Hematopoietic multipotent progenitor cell treated with erythropoietin and hydrocortisone succinate and interleukin-3 and kit ligand, for 8 days (in vitro differentiated cells): Measurements from ENCODE around the gene HECTD1.
"Not testable (repeated sequence)": the region's sequence is repeated elsewhere in the genome, so short reads cannot be mapped to it uniquely, and the experiment has no call there.

Experiments
- DNase-seq: peaks from one replicate; pipeline ENCODE4 v3.0.0-alpha.2; 2015

HECTD1 gene

DNA sequence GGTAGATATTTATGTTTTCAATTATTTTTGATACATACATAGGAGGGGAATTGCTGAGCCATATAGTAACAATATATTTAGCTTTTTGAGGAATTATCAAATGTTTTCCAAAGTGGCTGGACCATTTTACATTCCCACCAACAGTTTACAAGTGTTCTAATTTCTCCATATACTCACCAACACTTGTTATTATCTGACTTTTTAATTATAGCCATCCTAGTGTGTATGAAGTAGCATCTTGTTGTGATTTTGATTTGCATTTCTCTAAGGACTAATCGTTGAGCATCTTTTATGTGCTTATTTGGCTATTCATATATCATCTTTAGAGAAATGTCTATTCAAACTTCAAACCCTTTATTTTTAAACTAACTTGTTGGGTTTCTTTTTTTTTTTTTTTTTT is 17.2 kb upstream of the HECTD1 start:
- no peak for DNase-seq

- no peak for DNase-seq
These were observed 15.7 kb upstream of the HECTD1 start for GRCh38 chr14:31223331-31223730.

DNA sequence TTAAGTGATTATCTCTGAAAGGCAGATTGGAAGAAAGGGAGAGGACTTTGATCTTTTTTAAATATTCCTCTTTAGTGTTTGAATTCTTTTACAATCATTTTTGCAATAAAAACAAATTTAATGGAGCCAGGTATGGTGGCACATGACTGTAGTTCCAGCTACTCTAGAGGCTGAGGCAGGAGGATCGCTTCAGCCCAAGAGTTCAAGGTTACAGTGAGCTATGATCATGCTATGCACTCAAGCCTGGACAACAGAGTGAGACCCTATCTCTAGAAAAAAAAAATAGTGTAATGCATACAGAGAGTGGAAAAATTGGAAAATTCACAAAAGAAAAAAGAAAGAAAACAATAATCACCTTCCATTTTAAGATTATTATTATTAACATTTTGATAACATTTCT is 15.2 kb upstream of the HECTD1 start:
- DNase-seq: no peak

DNA sequence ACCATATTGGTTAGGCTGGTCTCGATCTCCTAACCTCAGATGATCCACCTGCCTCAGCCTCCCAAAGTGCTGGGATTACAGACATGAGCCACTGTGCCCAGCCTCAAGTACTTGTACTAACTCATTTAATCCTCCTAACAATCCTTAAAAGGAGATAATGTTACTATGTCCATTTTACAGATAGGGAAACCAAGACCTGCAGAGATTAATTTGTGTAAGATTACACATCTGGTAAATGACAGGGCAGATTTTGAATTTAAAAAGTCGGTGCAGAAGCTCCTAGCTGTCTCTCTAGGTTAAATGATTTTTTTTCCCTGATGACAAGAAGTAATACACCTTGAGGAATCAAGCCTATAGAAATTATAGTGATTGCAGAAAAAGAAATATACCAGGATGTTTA is 13.7 kb upstream of the HECTD1 start:
- DNase-seq: no peak

DNA sequence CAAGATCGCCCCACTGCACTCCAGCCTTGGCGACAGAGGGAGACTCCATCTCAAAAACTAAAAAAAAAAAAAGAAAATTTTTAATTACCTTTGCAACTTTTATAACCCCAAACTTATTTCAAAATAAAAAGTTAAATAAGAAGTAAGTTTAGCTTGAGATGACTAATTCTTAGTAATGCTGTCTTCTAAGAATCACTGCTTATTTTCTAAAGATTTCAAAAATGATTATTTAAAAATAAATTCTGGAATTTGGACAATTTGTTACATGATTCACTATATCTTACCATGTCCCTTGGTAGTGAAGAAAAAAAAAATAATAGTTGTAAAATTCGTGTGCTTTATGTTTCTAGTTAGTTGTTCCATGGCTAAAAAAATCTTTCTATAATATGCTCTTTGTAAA is 11.6 kb upstream of the HECTD1 start:
- DNase-seq: no peak

DNA sequence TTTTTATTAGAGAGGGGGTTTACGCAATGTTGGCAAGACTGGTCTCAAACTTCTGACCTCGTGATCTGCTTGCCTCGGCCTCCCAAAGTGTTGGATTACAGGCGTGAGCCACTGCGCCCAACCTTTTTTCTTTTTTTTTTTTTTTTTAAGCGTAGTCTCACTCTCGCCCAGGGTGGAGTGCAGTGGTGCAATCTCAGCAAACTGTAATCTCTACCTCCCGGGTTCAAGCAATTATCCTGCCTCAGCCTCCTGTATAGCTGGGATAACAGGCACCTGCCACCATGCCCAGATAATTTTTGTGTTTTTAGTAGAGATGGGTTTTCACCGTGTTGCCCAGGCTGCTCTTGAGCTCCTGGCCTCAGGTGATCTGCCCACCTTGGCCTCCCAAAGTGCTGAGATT is 8.8 kb upstream of the HECTD1 start:
- no peak for DNase-seq

- DNase-seq: no peak
These were observed 5.3 kb upstream of the HECTD1 start for GRCh38 chr14:31212893-31213292.

DNA sequence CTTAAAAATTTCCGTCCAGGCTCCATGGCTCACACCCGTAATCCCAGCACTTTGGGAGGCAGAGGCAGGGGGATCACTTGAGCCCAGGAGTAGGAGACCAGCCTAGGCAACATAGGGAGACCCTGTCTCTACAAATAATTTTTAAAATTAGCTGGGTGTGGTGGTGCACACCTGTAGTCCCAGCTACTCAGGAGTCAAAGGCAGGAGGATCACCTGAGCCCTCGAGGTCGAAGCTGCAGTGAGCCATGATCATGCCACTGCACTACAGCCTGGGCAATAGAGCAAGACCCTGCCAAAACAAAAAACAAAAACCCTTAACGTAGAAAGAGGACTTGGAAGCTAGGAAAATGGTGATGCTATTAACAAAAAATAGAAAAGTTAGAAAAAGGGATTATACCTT is 2.0 kb upstream of the HECTD1 start:
- DNase-seq: no peak

GRCh38 chr14:31208546-31209424 is 1.2 kb upstream of the HECTD1 start:
- no peak for DNase-seq

- no peak for DNase-seq
These were observed 272 bp downstream of the HECTD1 start for GRCh38 chr14:31207287-31207754.

DNA sequence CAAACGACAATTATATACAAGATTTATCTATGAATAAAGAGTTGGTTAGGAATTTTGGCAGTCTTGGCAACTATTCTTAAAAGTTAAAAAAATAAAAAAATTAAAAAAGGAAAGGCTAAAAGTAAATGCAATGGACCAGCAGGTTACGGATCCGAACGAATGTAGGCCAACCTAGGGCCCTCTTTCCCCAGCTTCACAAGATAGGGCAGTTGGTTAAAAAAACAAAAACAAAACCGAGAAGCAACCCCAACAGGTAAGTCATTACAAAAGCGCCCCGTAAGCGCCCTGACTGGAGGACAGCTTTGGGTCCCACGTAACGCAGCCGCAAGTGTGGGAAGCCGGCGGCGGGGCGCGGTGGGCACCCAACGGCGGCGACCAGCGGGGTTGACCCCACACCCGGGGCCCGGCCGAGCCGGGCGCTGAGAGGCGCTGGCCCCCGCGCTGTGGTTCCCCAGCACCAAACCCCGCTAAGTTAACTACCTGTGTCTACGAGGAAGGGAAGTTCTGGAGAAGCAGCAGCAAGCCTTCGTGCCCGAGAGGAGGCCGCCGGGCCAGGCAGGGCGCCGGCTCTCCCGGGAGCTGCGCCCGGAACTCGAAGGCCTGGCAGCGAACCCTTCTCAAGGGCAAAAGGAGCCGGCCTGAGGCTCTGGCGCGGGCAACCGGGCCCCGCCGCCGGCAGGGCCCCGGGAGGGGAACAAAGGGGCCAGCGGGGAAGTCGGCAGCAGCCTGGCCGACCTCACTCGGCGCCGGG is 882 bp downstream of the HECTD1 start:
- DNase-seq: peak; percentile 43

GRCh38 chr14:31205681-31206535 is 1.7 kb downstream of the HECTD1 start:
- peak; percentile 77 for DNase-seq

DNA sequence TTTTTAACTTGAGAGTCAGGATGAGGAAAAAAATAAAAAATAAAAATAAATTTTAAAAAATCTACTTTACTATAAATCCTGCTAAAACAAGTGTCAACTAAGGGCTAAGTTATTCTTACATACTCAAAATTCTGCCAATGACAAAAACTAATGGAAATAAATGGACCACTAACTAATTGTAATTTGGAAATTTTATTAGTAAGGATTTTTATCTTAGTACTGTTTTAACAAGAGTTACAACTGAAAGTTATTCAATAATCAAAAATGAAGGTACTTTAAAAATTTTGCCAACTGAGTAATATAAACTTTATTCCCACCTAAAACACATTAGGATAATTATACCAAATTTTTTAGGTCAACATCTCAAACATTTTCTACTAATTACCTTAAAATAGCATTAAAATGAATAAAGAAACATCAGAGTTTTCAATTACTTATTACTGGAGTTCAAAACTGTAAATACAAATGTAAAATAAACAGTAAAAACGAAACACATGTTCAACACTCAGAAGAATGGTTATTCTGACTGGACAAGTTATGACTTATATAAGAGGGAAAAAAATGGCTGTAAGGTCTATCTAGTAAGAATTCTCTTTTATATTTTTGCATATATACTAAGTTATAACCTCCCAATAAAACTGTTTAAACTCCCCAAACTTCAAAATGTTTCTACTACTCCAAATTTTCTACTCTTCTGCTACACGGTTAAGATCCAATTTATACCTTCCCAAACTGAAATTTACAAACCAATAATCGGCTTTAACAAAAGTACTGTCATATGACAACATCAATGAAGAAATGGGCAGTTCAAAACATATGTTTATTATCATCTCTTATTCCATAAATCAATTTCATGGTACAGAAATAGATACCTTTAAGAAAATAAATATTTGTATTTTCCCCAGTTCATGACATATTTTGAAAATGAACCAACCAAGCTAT is 2.7 kb downstream of the HECTD1 start:
- DNase-seq: peak; percentile 24

GRCh38 chr14:31203899-31204592 is 3.5 kb downstream of the HECTD1 start:
- not testable (repeated sequence) for DNase-seq

DNA sequence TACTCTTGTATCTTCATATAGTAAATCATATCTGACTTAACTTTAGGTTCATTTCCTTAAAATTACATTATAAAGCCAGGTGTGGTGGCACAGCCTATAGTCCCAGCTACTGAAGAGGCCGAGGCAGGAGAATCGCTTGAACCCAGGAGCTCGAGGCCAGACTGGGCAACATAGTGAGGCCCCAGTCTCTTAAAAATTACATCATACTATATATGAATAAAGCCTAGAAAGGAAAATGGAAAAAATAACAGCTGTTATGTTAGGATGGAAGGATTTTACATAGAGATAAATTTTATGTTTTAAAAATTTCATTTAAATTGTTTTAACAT is 4.2 kb downstream of the HECTD1 start:
- no peak for DNase-seq

DNA sequence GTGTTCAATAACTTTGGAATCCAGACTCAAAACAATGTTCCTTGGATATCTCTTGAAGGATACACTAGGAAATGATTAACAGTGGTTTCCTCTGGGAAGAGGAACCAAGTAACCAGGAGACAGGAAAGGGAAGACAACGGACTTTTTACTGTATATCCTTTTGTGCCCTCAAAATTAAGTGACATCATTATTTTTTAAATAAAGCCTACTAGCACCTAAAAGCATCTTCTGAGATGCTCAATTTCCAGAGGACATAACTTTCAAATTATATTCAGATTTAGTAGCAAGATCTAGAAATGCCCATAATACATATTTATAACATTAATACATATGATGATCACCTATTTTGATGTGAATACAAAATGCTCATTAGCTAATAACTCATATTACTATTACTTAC is 6.5 kb downstream of the HECTD1 start:
- DNase-seq: no peak

- no peak for DNase-seq
These were observed 6.9 kb downstream of the HECTD1 start for GRCh38 chr14:31200702-31200990.

- no peak for DNase-seq
These were observed 9.9 kb downstream of the HECTD1 start for GRCh38 chr14:31197671-31198070.

- peak; percentile 75 for DNase-seq
These were observed 10.6 kb downstream of the HECTD1 start for GRCh38 chr14:31196839-31197492.

DNA sequence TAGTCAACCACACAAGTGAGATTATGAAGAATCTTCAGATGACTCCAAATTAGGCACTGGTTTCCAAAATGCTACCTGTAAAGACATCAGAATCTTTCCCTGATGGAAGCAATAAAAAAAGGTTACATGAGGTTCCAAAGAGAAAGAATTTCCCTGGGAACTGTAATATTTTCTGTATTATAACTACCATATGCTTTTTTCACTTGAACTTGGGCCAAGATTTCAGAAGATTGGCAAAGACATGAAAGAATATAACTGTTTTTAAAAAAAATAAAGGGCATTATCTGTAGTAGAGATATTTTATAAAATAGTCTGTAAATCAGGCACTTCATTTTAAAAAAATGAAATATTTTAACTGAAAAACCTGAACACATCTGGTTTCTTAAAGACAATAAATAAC is 12.9 kb downstream of the HECTD1 start:
- DNase-seq: no peak

DNA sequence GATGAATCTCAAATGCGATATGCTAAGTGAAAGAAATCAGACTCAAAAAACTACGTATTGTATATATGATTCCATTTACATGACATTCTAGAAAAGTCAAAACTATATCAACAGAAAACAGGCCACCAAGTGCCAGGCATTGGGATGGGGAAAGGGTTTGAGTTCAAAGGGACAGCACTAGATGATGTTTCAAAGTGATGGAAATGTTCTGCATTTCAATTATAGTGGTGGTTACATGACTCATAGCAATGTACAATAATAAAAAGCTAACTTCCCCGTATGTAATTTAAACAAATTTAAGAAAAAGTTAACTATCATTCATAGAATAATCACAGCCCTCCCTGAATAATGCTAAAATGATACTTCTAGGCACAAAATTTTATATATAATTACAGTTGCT is 13.5 kb downstream of the HECTD1 start:
- DNase-seq: no peak
